GM21381 (cell line): Measurements from ENCODE around the gene HHLA2.

Experiments used
- ATAC-seq: cut with Tn5 transposase; IDR thresholded peaks from one replicate; pipeline ENCODE4 v1.9.1; 2021; ENCODE audit warnings: mild to moderate bottlenecking, moderate library complexity; ENCODE audit not compliant: unreplicated experiment

HHLA2 gene

GRCh38 chr3:108416111-108416869 lies 119.9 kb downstream of the HHLA2 start:
- no peak for ATAC-seq

GRCh38 chr3:108420926-108421325 lies 124.6 kb downstream of the HHLA2 start:
- no peak for ATAC-seq
